GM19455 (cell line): ENCODE measurements around the gene ST14.
"Not testable (repeated sequence)": the region's sequence is repeated elsewhere in the genome, so short reads cannot be mapped to it uniquely, and the experiment has no call there.

ENCODE experiments used
- ATAC-seq: cut with Tn5 transposase; IDR thresholded peaks from one replicate; pipeline ENCODE4 v1.9.1; 2021; ENCODE audit not compliant: unreplicated experiment

ST14 gene

GRCh38 chr11:130187096-130187495 is 27.5 kb downstream of the ST14 start:
- no peak for ATAC-seq

GRCh38 chr11:130188047-130188446 is 28.5 kb downstream of the ST14 start:
- no peak for ATAC-seq

GRCh38 chr11:130188585-130189347 is 29.2 kb downstream of the ST14 start:
- ATAC-seq, result no peak

GRCh38 chr11:130189492-130190210 is 30.1 kb downstream of the ST14 start:
- no peak for ATAC-seq

DNA sequence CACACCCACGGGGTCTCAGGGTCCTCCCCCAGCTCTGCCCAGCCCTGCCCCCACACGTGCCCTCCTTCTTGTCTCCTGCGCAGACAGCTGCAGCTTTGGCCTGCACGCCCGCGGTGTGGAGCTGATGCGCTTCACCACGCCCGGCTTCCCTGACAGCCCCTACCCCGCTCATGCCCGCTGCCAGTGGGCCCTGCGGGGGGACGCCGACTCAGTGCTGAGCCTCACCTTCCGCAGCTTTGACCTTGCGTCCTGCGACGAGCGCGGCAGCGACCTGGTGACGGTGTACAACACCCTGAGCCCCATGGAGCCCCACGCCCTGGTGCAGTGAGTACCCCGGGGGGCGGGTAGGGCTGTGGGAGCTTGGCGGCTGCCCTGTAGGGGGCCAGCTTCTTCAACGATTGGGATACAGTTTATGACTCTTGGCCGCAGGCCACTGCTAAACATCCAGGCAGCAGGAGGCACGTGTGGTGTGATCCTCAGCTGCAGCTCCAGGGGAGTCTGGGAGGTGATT is 30.8 kb downstream of the ST14 start:
- ATAC-seq, result no peak

DNA sequence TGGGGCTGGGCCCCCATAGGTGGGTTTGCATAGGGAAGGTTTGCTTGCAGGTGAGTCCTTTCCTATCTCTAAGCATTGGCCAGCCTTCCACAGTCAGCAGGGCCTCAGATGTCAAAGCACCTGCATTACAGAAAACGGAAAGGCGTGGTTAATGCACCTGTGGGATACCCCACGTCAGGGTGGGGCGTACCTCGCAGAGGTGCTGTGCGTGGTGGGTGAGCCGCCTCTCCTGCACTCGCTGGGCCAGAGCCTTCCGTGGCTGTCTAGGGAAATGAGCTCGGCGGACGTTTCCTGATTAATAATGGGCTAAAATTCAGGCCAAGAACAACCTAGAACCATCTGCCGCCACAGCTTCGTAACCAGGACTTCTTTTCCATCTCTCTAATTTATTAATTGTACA is 32.3 kb downstream of the ST14 start:
- ATAC-seq, result no peak

GRCh38 chr11:130192845-130193267 is 33.3 kb downstream of the ST14 start:
- ATAC-seq, result no peak

DNA sequence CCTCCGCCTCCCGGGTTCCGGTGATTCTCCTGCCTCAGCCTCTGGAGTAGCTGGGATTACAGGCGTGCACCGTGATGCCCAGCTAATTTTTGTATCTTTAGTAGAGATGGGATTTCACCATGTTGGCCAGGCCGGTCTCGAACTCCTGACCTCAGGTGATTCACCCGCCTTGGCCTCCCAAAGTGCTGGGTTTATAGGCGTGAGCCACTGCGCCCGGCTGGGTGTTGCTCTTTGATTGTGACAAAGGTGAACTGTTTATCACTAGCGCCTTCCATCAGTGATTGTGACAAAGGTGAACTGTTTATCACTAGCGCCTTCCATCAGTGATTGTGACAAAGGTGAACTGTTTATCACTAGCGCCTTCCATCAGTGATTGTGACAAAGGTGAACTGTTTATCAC is 34.0 kb downstream of the ST14 start:
- ATAC-seq, result not testable (repeated sequence)

DNA sequence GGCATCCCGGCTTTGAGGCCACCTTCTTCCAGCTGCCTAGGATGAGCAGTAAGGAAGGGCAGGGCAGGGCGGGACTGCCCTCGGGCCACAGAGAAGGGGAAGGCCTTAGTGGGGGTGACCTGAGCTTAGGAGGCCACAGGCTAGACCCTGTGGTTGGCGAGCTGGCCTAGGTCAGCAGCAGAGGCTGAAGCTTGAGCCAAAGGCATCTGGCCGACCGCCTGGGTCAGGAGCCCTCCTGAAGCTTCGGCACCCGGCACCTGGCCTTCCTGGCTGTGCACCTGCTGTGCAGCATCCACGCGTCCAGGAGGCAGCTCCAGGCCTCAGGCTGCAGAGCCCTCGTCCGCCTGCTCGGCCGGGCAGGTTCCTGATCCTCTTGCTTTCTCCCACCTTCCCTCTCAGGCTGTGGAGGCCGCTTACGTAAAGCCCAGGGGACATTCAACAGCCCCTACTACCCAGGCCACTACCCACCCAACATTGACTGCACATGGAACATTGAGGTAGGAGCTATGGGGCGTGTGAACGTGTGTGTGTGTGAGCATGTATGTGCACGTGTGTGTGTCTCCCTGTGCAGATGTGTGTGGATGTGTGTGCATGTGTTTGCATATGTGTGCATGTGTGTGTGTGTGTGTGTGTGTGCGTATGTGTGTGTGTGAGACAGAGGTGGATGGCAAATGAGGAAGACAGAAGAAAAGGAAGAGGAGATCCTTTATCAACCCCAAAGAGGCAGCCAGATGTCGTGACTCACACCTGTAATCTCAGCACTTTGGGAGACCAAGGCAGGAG is 34.9 kb downstream of the ST14 start:
- no peak for ATAC-seq

GRCh38 chr11:130197386-130198035 is 37.9 kb downstream of the ST14 start:
- ATAC-seq, result no peak

DNA sequence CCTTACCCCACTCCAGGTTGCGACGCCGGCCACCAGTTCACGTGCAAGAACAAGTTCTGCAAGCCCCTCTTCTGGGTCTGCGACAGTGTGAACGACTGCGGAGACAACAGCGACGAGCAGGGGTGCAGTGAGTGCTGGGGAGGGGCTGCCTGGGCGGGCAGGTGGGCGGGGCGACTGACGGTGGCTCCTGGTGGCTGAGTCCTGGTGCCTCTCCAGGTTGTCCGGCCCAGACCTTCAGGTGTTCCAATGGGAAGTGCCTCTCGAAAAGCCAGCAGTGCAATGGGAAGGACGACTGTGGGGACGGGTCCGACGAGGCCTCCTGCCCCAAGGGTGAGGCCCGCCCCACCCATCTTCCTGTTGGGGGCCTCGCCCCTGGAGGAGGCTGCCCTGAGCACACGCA is 38.7 kb downstream of the ST14 start:
- ATAC-seq, result no peak

DNA sequence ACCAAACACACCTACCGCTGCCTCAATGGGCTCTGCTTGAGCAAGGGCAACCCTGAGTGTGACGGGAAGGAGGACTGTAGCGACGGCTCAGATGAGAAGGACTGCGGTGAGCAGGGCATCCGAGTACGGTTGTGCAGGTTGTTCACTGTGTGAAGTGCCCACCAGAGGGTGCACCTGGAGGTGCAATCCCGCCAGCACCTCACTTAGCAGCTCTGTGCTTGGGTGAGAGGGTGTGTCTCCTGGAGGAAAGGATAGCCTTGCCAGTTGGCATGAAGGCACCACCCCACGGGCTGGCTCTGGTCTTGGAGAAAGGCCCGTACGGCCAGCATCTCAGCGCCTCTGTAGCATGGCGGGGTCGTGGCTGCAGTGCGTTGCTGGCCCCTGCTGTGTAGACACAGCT is 39.4 kb downstream of the ST14 start:
- no peak for ATAC-seq

DNA sequence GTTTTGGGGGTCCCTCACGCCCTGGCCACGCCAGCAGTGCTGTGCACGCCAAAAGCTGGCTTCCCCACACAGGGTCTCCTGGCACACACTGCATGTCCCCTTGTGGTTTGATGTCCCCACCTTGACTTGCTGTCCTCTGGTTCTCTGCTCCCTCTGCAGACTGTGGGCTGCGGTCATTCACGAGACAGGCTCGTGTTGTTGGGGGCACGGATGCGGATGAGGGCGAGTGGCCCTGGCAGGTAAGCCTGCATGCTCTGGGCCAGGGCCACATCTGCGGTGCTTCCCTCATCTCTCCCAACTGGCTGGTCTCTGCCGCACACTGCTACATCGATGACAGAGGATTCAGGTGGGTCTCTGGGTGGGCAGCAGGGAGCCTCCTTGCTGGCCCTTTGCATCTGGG is 40.2 kb downstream of the ST14 start:
- ATAC-seq, result no peak

DNA sequence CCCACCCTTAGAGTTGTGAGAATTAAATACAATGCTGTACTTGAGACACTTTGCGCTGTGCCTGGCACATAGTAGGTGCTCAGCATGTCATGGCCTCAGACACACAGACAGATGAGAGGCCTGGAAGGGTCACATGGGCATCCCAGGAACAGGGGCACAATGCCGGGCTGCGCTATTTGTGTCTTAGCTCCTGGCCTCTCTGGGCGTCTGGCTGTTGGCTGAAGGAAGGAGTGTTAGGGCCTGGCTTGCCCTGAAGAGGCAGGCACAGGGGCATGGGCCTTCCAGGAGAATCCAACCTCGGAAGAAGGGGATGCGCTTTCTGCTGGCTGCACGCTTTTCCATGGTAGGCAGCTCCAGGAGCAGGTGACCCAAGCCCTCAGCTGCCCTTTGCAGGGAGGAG is 41.4 kb downstream of the ST14 start:
- no peak for ATAC-seq

- no peak for ATAC-seq
These were observed 42.6 kb downstream of the ST14 start for GRCh38 chr11:130202009-130202817.

DNA sequence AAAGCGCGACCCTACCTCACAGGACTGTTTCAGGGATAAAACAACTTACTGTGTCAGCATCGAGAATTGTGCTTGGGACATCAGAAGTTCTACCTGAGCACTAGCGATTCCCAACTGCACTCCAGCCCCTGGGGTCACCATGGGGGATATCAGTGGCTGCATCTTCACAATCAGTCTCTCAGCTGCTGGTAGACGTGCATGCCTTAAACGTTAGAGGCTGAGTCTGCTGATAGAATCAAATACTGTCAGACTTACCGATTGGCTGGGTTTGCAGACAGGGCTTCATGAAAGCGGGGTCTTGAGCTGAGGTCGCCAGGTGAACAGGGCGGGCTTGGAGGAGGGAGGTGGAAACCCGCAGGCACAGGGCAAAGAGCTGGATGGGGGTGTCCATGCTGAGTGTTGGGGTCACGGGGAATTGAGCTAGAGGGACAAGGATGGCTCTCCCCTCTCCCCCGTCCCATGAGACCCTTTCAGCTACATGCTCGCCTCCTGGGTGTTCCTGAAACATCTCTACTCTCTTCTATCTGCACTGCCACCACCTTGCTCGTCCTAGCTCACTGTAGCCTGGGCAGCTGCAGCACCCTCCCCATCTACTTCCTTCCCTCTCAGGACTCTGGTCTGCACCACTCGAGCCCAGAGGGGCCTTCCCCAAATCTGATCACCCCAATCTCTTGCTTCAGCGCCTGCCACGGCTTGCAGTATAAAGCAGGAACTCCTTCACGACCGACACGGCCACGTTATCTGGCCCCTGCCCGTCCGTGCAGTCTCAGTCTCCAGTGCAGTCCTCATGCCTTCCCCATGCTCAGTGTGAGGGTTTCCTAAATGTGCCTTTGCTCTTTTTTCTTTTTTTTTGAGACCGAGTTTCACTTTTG is 43.5 kb downstream of the ST14 start:
- ATAC-seq, result no peak

GRCh38 chr11:130203766-130204702 is 44.5 kb downstream of the ST14 start:
- ATAC-seq, result no peak

- ATAC-seq, result no peak
These were observed 45.1 kb downstream of the ST14 start for GRCh38 chr11:130204703-130205095.
